Stimulated activated effector memory CD8-positive, alpha-beta T cell treated with anti-CD3 and anti-CD28 coated beads, Interleukin-12 subunit alpha, Interleukin-12 subunit beta, amount 100 ng/mL, for 72 hours (primary cell): ENCODE data around the gene SPR.

Experiments
- ATAC-seq: fragments of 150-1000 bp; cut with Tn5 transposase; 2 replicates; pipeline ENCODE4 v1.10.0; 2021
- DNase-seq, 2 donors: peaks; one replicate each; pipeline ENCODE4 v3.0.0; 2021 to 2022; ENCODE audit warnings: low spot score in 2 of 2
- H3K27ac Mint-ChIP-seq: one replicate; pipeline ENCODE4 v1.8.0; 2022; ENCODE audit warnings: mild to moderate bottlenecking, mixed read lengths
- H3K36me3 Mint-ChIP-seq: one replicate; pipeline ENCODE4 v1.8.0; 2022; ENCODE audit warnings: mild to moderate bottlenecking, mixed read lengths
- H3K4me1 Mint-ChIP-seq: one replicate; pipeline ENCODE4 v1.8.0; 2022; ENCODE audit warnings: mixed read lengths
- H3K4me3 Mint-ChIP-seq: one replicate; pipeline ENCODE4 v1.8.0; 2022; ENCODE audit warnings: mild to moderate bottlenecking, mixed read lengths
- H3K9me3 Mint-ChIP-seq: one replicate; pipeline ENCODE4 v1.8.0; 2022; ENCODE audit warnings: mixed read lengths

The SPR gene

GRCh38 chr2:72931280-72931910 is 44.2 kb downstream of the SPR start:
- Mint-ChIP-seq H3K27ac (no peak overlapping the region), H3K9me3 (no peaks in the 10 kb centered on the region), H3K4me1 (peaks cover 11% of the 10 kb centered on the region), H3K36me3 (no peaks in the 10 kb centered on the region), H3K4me3 (no peak overlapping the region)
- ATAC-seq (peak; percentile 85), DNase-seq (no peak)

GRCh38 chr2:72932045-72932740 is 45.0 kb downstream of the SPR start:
- Mint-ChIP-seq H3K4me3 (no peak overlapping the region), H3K9me3 (no peaks in the 10 kb centered on the region), H3K4me1 (peaks cover 11% of the 10 kb centered on the region), H3K36me3 (no peaks in the 10 kb centered on the region), H3K27ac (no peak overlapping the region)
- ATAC-seq (no peak), DNase-seq (no peak)

GRCh38 chr2:72932805-72933204 is 45.6 kb downstream of the SPR start:
- H3K27ac Mint-ChIP-seq: no peak overlapping the region
- ATAC-seq (no peak), DNase-seq (no peak)
- H3K4me3 Mint-ChIP-seq: no peak overlapping the region
- H3K36me3 Mint-ChIP-seq: no peaks in the 10 kb centered on the region
- H3K4me1 Mint-ChIP-seq: peaks cover 11% of the 10 kb centered on the region
- H3K9me3 Mint-ChIP-seq: no peaks in the 10 kb centered on the region

GRCh38 chr2:72933207-72933606 is 46.0 kb downstream of the SPR start:
- DNase-seq (no peak), ATAC-seq (no peak)
- Mint-ChIP-seq H3K27ac (no peak overlapping the region), H3K36me3 (no peaks in the 10 kb centered on the region), H3K9me3 (no peaks in the 10 kb centered on the region), H3K4me3 (no peak overlapping the region), H3K4me1 (peaks cover 11% of the 10 kb centered on the region)

- Mint-ChIP-seq H3K27ac (no peak overlapping the region), H3K4me3 (no peak overlapping the region), H3K36me3 (no peaks in the 10 kb centered on the region), H3K4me1 (peaks cover 11% of the 10 kb centered on the region), H3K9me3 (no peaks in the 10 kb centered on the region)
- DNase-seq: no peak
- no peak for ATAC-seq
These were observed 46.5 kb downstream of the SPR start for GRCh38 chr2:72933646-72934151.

GRCh38 chr2:72934683-72935610 is 47.7 kb downstream of the SPR start:
- no peaks in the 10 kb centered on the region for H3K36me3 Mint-ChIP-seq
- DNase-seq (no peak), ATAC-seq (no peak)
- peaks cover 11% of the 10 kb centered on the region for H3K4me1 Mint-ChIP-seq
- no peak overlapping the region for H3K27ac Mint-ChIP-seq
- H3K4me3 Mint-ChIP-seq: no peak overlapping the region
- H3K9me3 Mint-ChIP-seq: no peaks in the 10 kb centered on the region

- Mint-ChIP-seq H3K9me3 (no peaks in the 10 kb centered on the region), H3K36me3 (no peaks in the 10 kb centered on the region), H3K27ac (no peak overlapping the region), H3K4me3 (no peak overlapping the region), H3K4me1 (peaks cover 11% of the 10 kb centered on the region)
- no peak for ATAC-seq
- no peak for DNase-seq
These were observed 48.4 kb downstream of the SPR start for GRCh38 chr2:72935611-72935957.

- Mint-ChIP-seq H3K36me3 (no peaks in the 10 kb centered on the region), H3K4me1 (peaks cover 11% of the 10 kb centered on the region), H3K27ac (no peak overlapping the region), H3K9me3 (no peaks in the 10 kb centered on the region), H3K4me3 (no peak overlapping the region)
- no peak for ATAC-seq
- DNase-seq: no peak
These were observed 49.6 kb downstream of the SPR start for GRCh38 chr2:72936660-72937355.

- Mint-ChIP-seq H3K4me3 (no peak overlapping the region), H3K36me3 (no peaks in the 10 kb centered on the region), H3K27ac (no peak overlapping the region), H3K9me3 (no peaks in the 10 kb centered on the region), H3K4me1 (peaks cover 11% of the 10 kb centered on the region)
- DNase-seq: no peak
- ATAC-seq: no peak
These were observed 50.1 kb downstream of the SPR start for GRCh38 chr2:72937356-72937669.

GRCh38 chr2:72938455-72938854 is 51.2 kb downstream of the SPR start:
- H3K4me1 Mint-ChIP-seq: peaks cover 11% of the 10 kb centered on the region
- H3K4me3 Mint-ChIP-seq: no peak overlapping the region
- H3K9me3 Mint-ChIP-seq: no peaks in the 10 kb centered on the region
- DNase-seq (no peak), ATAC-seq (no peak)
- H3K36me3 Mint-ChIP-seq: no peaks in the 10 kb centered on the region
- no peak overlapping the region for H3K27ac Mint-ChIP-seq

- Mint-ChIP-seq H3K36me3 (no peaks in the 10 kb centered on the region), H3K27ac (no peak overlapping the region), H3K4me1 (peaks cover 5% of the 10 kb centered on the region), H3K9me3 (no peaks in the 10 kb centered on the region), H3K4me3 (no peak overlapping the region)
- ATAC-seq: no peak
- no peak for DNase-seq
These were observed 53.2 kb downstream of the SPR start for GRCh38 chr2:72940361-72940760.

GRCh38 chr2:72940786-72941185 is 53.6 kb downstream of the SPR start:
- DNase-seq: no peak
- Mint-ChIP-seq H3K36me3 (no peaks in the 10 kb centered on the region), H3K27ac (no peak overlapping the region), H3K9me3 (no peaks in the 10 kb centered on the region), H3K4me1 (peaks cover 3% of the 10 kb centered on the region), H3K4me3 (no peak overlapping the region)
- ATAC-seq: no peak
